IMR-90 (cell line): Measurements from ENCODE around the gene FUT4. TPM values are rescaled to one million over a fixed set of nuclear protein-coding genes. Genes with fewer than 3 reads are reported as not detected.
"Not testable (repeated sequence)": the region's sequence is repeated elsewhere in the genome, so short reads cannot be mapped to it uniquely, and the experiment has no call there.

Experiments
- ATAC-seq: fragments of 200-7000 bp; cut with Tn5 transposase; 2 replicates; pipeline ENCODE4 v1.9.1; 2020; ENCODE audit warnings: low read depth, mild to moderate bottlenecking, moderate library complexity
- BruUV-seq: library from RNA; stranded (reverse); fragments of 400-500 nt; replicated peaks from 2 replicates; lab custom pipeline; 2021; lab: Mats Ljungman, UMichigan
- CTCF ChIA-PET: fragments of 300-600 bp; formaldehyde crosslinking; extraction: SDS; loops from one replicate; lab custom pipeline; 2021; ENCODE audit warnings: antibody characterized with exemption; lab: Yijun Ruan, JAX
- POLR2A ChIA-PET: fragments of 300-600 bp; sonication (Branson Sonifier 250); formaldehyde crosslinking; loops from one replicate; lab custom pipeline; 2022; ENCODE audit warnings: antibody characterized with exemption; ENCODE audit not compliant: unreplicated experiment; lab: Charles Lee
- DNase-seq: peaks from one replicate; pipeline ENCODE4 v3.0.0; 2013
- H2AFZ ChIP-seq: replicated peaks from 2 replicates; pipeline ENCODE3; 2013; ENCODE audit warnings: low read length, mild to moderate bottlenecking; ENCODE audit not compliant: poor library complexity
- H2AK5ac ChIP-seq: 2 replicates; pipeline ENCODE4 v1.6.1; 2013; ENCODE audit warnings: low read depth, low read length, inconsistent platforms
- H2AK9ac ChIP-seq: replicated peaks from 2 replicates; pipeline ENCODE3; 2013; ENCODE audit warnings: mild to moderate bottlenecking, low read depth, low read length, moderate library complexity; ENCODE audit not compliant: poor library complexity
- H2BK120ac ChIP-seq: 2 replicates; pipeline ENCODE4 v1.6.1; 2013; ENCODE audit warnings: low read depth, low read length, inconsistent platforms
- H2BK15ac ChIP-seq: 3 replicates; pipeline ENCODE4 v1.6.1; 2013; ENCODE audit warnings: low read depth, low read length, inconsistent platforms
- H2BK20ac ChIP-seq: 2 replicates; pipeline ENCODE4 v1.6.1; 2013; ENCODE audit warnings: low read depth, mild to moderate bottlenecking, inconsistent platforms, low read length, moderate library complexity
- H2BK5ac ChIP-seq: 2 replicates; pipeline ENCODE4 v1.6.1; 2013; ENCODE audit warnings: mild to moderate bottlenecking, low read depth, low read length, inconsistent platforms; ENCODE audit not compliant: poor library complexity, severe bottlenecking
- H3K14ac ChIP-seq: replicated peaks from 2 replicates; pipeline ENCODE4 v1.6.1; 2013; ENCODE audit warnings: low read depth, low read length, inconsistent platforms
- H3K18ac ChIP-seq: 2 replicates; pipeline ENCODE4 v1.6.1; 2013; ENCODE audit warnings: low read depth, low read length, control low read depth
- H3K23ac ChIP-seq: 2 replicates; pipeline ENCODE4 v1.6.1; 2013; ENCODE audit warnings: low read depth, low read length, inconsistent platforms
- H3K27ac ChIP-seq: 2 replicates; pipeline ENCODE4 v1.5.1; 2013; ENCODE audit warnings: mild to moderate bottlenecking, control low read depth, low read length; ENCODE audit not compliant: insufficient read depth
- H3K27me3 ChIP-seq: 2 replicates; pipeline ENCODE4 v1.6.1; 2013; ENCODE audit warnings: low read length; ENCODE audit not compliant: control insufficient read depth, insufficient read depth
- H3K36me3 ChIP-seq: 2 replicates; pipeline ENCODE4 v1.6.1; 2013; ENCODE audit warnings: low read length, mixed read lengths; ENCODE audit not compliant: control insufficient read depth, insufficient read depth
- H3K4ac ChIP-seq: 2 replicates; pipeline ENCODE4 v1.6.1; 2013; ENCODE audit warnings: low read depth, low read length, inconsistent platforms
- H3K4me1 ChIP-seq: 2 replicates; pipeline ENCODE4 v1.6.1; 2013; ENCODE audit warnings: low read length, mixed read lengths; ENCODE audit not compliant: control insufficient read depth, insufficient read depth
- H3K4me2 ChIP-seq: 2 replicates; pipeline ENCODE4 v1.6.1; 2013; ENCODE audit warnings: low read depth, mild to moderate bottlenecking, control low read depth, low read length, moderate library complexity
- H3K4me3 ChIP-seq: 2 replicates; pipeline ENCODE4 v1.5.1; 2013; ENCODE audit warnings: low read depth, mild to moderate bottlenecking, control low read depth, low read length, moderate library complexity; ENCODE audit not compliant: insufficient read depth
- H3K56ac ChIP-seq: 2 replicates; pipeline ENCODE4 v1.6.1; 2013; ENCODE audit warnings: low read length, inconsistent platforms; ENCODE audit not compliant: insufficient read depth; ENCODE audit errors: extremely low read depth
- H3K79me1 ChIP-seq, 2 experiments: 2 replicates each; pipeline ENCODE4 v1.6.1; 2013; ENCODE audit warnings: low read length in 2 of 2, inconsistent platforms in 1 of 2, low read depth in 1 of 2
- H3K9ac ChIP-seq: 2 replicates; pipeline ENCODE4 v1.6.1; 2013; ENCODE audit warnings: low read depth, low read length, control low read depth
- H3K9me1 ChIP-seq: 2 replicates; pipeline ENCODE4 v1.6.1; 2013; ENCODE audit warnings: low read length, inconsistent platforms; ENCODE audit not compliant: insufficient read depth
- H3K9me3 ChIP-seq: 2 replicates; pipeline ENCODE4 v1.6.1; 2013; ENCODE audit warnings: low read length; ENCODE audit not compliant: control insufficient read depth, insufficient read depth
- H4K20me1 ChIP-seq: 2 replicates; pipeline ENCODE4 v1.6.1; 2013; ENCODE audit warnings: low read length, inconsistent platforms; ENCODE audit not compliant: insufficient read depth
- H4K5ac ChIP-seq: 2 replicates; pipeline ENCODE4 v1.6.1; 2013; ENCODE audit warnings: mild to moderate bottlenecking, low read depth, low read length, control low read depth
- H4K8ac ChIP-seq, 2 experiments: 2 replicates each; pipeline ENCODE4 v1.6.1; 2013; ENCODE audit warnings: low read depth in 2 of 2, low read length in 2 of 2, control low read depth in 1 of 2, inconsistent platforms in 1 of 2
- H4K91ac ChIP-seq: 2 replicates; pipeline ENCODE4 v1.6.1; 2013; ENCODE audit warnings: low read depth, low read length, inconsistent platforms; ENCODE audit not compliant: insufficient read depth
- WGBS, 2 experiments: methylation state at CpG; one replicate each; pipeline versions ENCODE4 v1.1.5 to v1.1.7; 2013; ENCODE audit warnings: missing lambda C conversion rate in 2 of 2; ENCODE audit not compliant: insufficient read length in 1 of 2; ENCODE audit errors: extremely low coverage in 2 of 2; 5-methylcytosine and 5-hydroxymethylcytosine counted together
- dilution Hi-C: fragments of 300-500 bp; cut with HindIII; formaldehyde crosslinking; loops from one replicate; pipeline ENCODE4 v1.14.3; 2018; ENCODE audit warnings: low sequenced_read_pairs; ENCODE audit not compliant: unreplicated experiment
- in situ Hi-C: fragments of 300-500 bp; cut with MboI; formaldehyde crosslinking; loops from 3 replicates; pipeline ENCODE4 v1.14.3; 2019; ENCODE audit warnings: low sequenced_read_pairs, inconsistent platforms, mixed read lengths
- intact Hi-C: fragments of 100-400 bp; cut with micrococcal nuclease; formaldehyde crosslinking; loops from 2 replicates; pipeline ENCODE4 v1.10.0; 2022
- polyA plus RNA-seq, 3 experiments: library from polyadenylated mRNA; depleted of rRNA; stranded (reverse); fragments of >200 nt; gene quantifications; 2 replicates each; pipeline ENCODE4 v1.2.3, GENCODE V29; 2012; ENCODE audit warnings: low replicate concordance in 1 of 3
- total RNA-seq: library from RNA; depleted of rRNA; stranded (reverse); fragments of >200 nt; gene quantifications from 2 replicates; pipeline ENCODE4 v1.2.3, GENCODE V29; 2012

The FUT4 gene
- total and polyA plus RNA-seq, 2 of the 4 experiments (the other 2 are of a cell fraction), result 2.2 to 2.4 TPM

GRCh38 chr11:94506513-94506912, 37.2 kb upstream of the FUT4 start:
- H3K56ac ChIP-seq, H3K4ac ChIP-seq, H3K9me1 ChIP-seq, H3K9ac ChIP-seq, H4K91ac ChIP-seq, H3K9me3 ChIP-seq, dilution Hi-C loops, H2BK15ac ChIP-seq, H3K18ac ChIP-seq, H3K23ac ChIP-seq, H2BK120ac ChIP-seq, H3K27ac ChIP-seq, POLR2A ChIA-PET, ATAC-seq, H3K4me1 ChIP-seq, H2AK9ac ChIP-seq, BruUV-seq, H3K79me1 ChIP-seq, H2BK20ac ChIP-seq, H3K4me2 ChIP-seq, H4K20me1 ChIP-seq, H2AK5ac ChIP-seq, H3K27me3 ChIP-seq, H3K14ac ChIP-seq, H2BK5ac ChIP-seq, H2AFZ ChIP-seq, H4K8ac ChIP-seq, DNase-seq, H3K36me3 ChIP-seq, H3K4me3 ChIP-seq, H4K5ac ChIP-seq: not testable (repeated sequence)
- CTCF ChIA-PET, result interaction anchor here (0.9 to 1.5 kb wide), 2 partner anchors 585 to 611 kb away, joined by 3 to 5 read pairs; no protein-coding TSS in a partner anchor
- intact Hi-C loops (loop anchor here (2.0 to 5.0 kb wide), 2 partner anchors 586 to 1274 kb away; no protein-coding TSS in a partner anchor), in situ Hi-C loops (loop anchor here (10.0 kb wide), 1 partner anchor 612 kb away; no protein-coding TSS in a partner anchor)
- no CpG with 5 or more reads among the region's 5 CpGs for WGBS, 2 experiments
